Endodermal cell (in vitro differentiated cells): Measurements from ENCODE around the gene AZIN2. TPM values are rescaled to one million over a fixed set of nuclear protein-coding genes. Genes with fewer than 3 reads are reported as not detected.

ENCODE experiments used
- DNase-seq: peaks from one replicate; pipeline ENCODE4 v3.0.0-alpha.2; 2017
- H3K27ac ChIP-seq: 2 replicates; pipeline ENCODE4 v1.5.1; 2013; ENCODE audit warnings: mild to moderate bottlenecking, low read depth, low read length, moderate library complexity
- H3K27me3 ChIP-seq: 2 replicates; pipeline ENCODE4 v1.6.1; 2013; ENCODE audit warnings: mild to moderate bottlenecking, low read length, moderate library complexity; ENCODE audit not compliant: insufficient read depth, control insufficient read depth, poor library complexity, severe bottlenecking
- H3K36me3 ChIP-seq: 2 replicates; pipeline ENCODE4 v1.7.0; 2013; ENCODE audit warnings: mild to moderate bottlenecking, low read length, moderate library complexity; ENCODE audit not compliant: control insufficient read depth, insufficient read depth
- H3K4me1 ChIP-seq: one replicate; pipeline ENCODE4 v1.7.0; 2013; ENCODE audit warnings: low read length; ENCODE audit not compliant: control insufficient read depth, insufficient read depth
- H3K4me3 ChIP-seq: 2 replicates; pipeline ENCODE4 v1.5.1; 2013; ENCODE audit warnings: mild to moderate bottlenecking, low read length, moderate library complexity
- H3K9ac ChIP-seq: 2 replicates; pipeline ENCODE4 v1.6.1; 2013; ENCODE audit warnings: mild to moderate bottlenecking, low read length, moderate library complexity; ENCODE audit not compliant: poor library complexity, severe bottlenecking; ENCODE audit errors: extremely low read depth
- H3K9me3 ChIP-seq: 2 replicates; pipeline ENCODE4 v1.6.1; 2013; ENCODE audit warnings: mild to moderate bottlenecking, low read length, moderate library complexity; ENCODE audit not compliant: control insufficient read depth
- H3K27ac Mint-ChIP-seq: 2 replicates; pipeline ENCODE4 v1.8.0; 2020; ENCODE audit warnings: mixed read lengths
- H3K27me3 Mint-ChIP-seq: 2 replicates; pipeline ENCODE4 v1.8.0; 2021; ENCODE audit warnings: mild to moderate bottlenecking, mixed read lengths; ENCODE audit not compliant: insufficient read depth
- H3K36me3 Mint-ChIP-seq: 2 replicates; pipeline ENCODE4 v1.8.0; 2020; ENCODE audit warnings: low read depth, mixed read lengths
- H3K4me1 Mint-ChIP-seq: 2 replicates; pipeline ENCODE4 v1.8.0; 2020; ENCODE audit warnings: mixed read lengths
- H3K4me3 Mint-ChIP-seq: 2 replicates; pipeline ENCODE4 v1.8.0; 2020; ENCODE audit warnings: mild to moderate bottlenecking, moderate library complexity, mixed read lengths
- H3K9me3 Mint-ChIP-seq: 2 replicates; pipeline ENCODE4 v1.8.0; 2020; ENCODE audit warnings: mild to moderate bottlenecking, mixed read lengths
- CTCF ChIP-seq: fragments of 200-600 bp; sonication (generic); conservative IDR thresholded peaks from 2 replicates; pipeline ENCODE4 v1.5.0; 2021; ENCODE audit warnings: antibody characterized with exemption, mild to moderate bottlenecking
- WGBS, 2 experiments: methylation state at CpG; one replicate each; pipeline versions ENCODE4 v1.1.5 to v1.1.7; 2013; ENCODE audit warnings: missing lambda C conversion rate in 2 of 2, mixed read lengths in 1 of 2; ENCODE audit not compliant: insufficient coverage in 1 of 2, insufficient read length in 1 of 2; 5-methylcytosine and 5-hydroxymethylcytosine counted together
- total RNA-seq, 2 donors: library from RNA; stranded (reverse); fragmentation: NEBNext Ultra II Directional in 1 of 2; extraction: Animal tissue kit (Norgen Biotek cat#: 25700) in 1 of 2; gene quantifications; 2 replicates in 1 of 2; 3 replicates in 1 of 2; pipeline ENCODE4 v1.2.1, GENCODE V29; 2021

AZIN2 gene
- total RNA-seq, 2 donors from 2014 or later: 1.7 to 3.0 TPM

GRCh38 chr1:33093004-33093403 lies 12.1 kb downstream of the AZIN2 start:
- Mint-ChIP-seq H3K4me3 (no peak overlapping the region), H3K27ac (no peak overlapping the region), H3K4me1 (no peaks in the 10 kb centered on the region), H3K27me3 (peaks cover 4% of the 10 kb centered on the region), H3K9me3 (no peaks in the 10 kb centered on the region), H3K36me3 (no peaks in the 10 kb centered on the region)
- Histone ChIP-seq H3K9me3 (no peaks in the 10 kb centered on the region), H3K36me3 (no peaks in the 10 kb centered on the region), H3K4me3 (no peak overlapping the region), H3K27me3 (no peaks in the 10 kb centered on the region), H3K9ac (no peak overlapping the region), H3K4me1 (no peaks in the 10 kb centered on the region), H3K27ac (no peak overlapping the region)
- DNase-seq: peak; percentile 73
- TF ChIP-seq CTCF: peak; percentile 35
- WGBS, 2 experiments: 91 to 100% methylated on average over 2 to 5 of the region's 5 CpGs

- no peaks in the 10 kb centered on the region for H3K9me3 ChIP-seq
Measured at GRCh38 chr1:33094486-33094885, 13.5 kb downstream of the AZIN2 start.

GRCh38 chr1:33094971-33095604 lies 14.1 kb downstream of the AZIN2 start:
- Mint-ChIP-seq H3K27ac (no peak overlapping the region), H3K4me1 (no peaks in the 10 kb centered on the region), H3K9me3 (no peaks in the 10 kb centered on the region), H3K27me3 (peaks cover 4% of the 10 kb centered on the region), H3K36me3 (no peaks in the 10 kb centered on the region), H3K4me3 (no peak overlapping the region)
- Histone ChIP-seq H3K9me3 (no peaks in the 10 kb centered on the region), H3K4me1 (no peaks in the 10 kb centered on the region), H3K27me3 (no peaks in the 10 kb centered on the region), H3K27ac (no peak overlapping the region), H3K4me3 (no peak overlapping the region), H3K36me3 (no peaks in the 10 kb centered on the region), H3K9ac (no peak overlapping the region)
- peak; percentile 93 for DNase-seq
- WGBS, 2 experiments: 0 to 17% methylated on average over 3 to 6 of the region's 10 CpGs
- TF ChIP-seq CTCF: peak; percentile 98

More at GRCh38 chr1:33094486-33094885, 13.5 kb downstream of the AZIN2 start:
- no peaks in the 10 kb centered on the region for H3K27me3 ChIP-seq
- H3K27ac ChIP-seq: no peak overlapping the region
- no peak for DNase-seq
- Mint-ChIP-seq H3K36me3 (no peaks in the 10 kb centered on the region), H3K27me3 (peaks cover 4% of the 10 kb centered on the region), H3K4me1 (no peaks in the 10 kb centered on the region), H3K9me3 (no peaks in the 10 kb centered on the region), H3K27ac (no peak overlapping the region), H3K4me3 (no peak overlapping the region)
- H3K4me1 ChIP-seq: no peaks in the 10 kb centered on the region
- H3K36me3 ChIP-seq: no peaks in the 10 kb centered on the region
- no peak overlapping the region for H3K4me3 ChIP-seq
- no peak overlapping the region for H3K9ac ChIP-seq
- WGBS, 2 experiments: 91 to 93% methylated on average over 7 to 11 of the region's 11 CpGs
- TF ChIP-seq CTCF: no peak
